OCI-LY7 (cell line): ENCODE results near the gene TMED5. TPM values are rescaled to one million over a fixed set of nuclear protein-coding genes. Genes with fewer than 3 reads are reported as not detected.

Experiments
- BruUV-seq: library from RNA; stranded (reverse); fragments of 400-500 nt; replicated peaks from 2 replicates; lab custom pipeline; 2021; lab: Mats Ljungman, UMichigan
- CTCF ChIA-PET: fragments of 300-600 bp; sonication (Branson Sonifier 250); formaldehyde crosslinking; loops from one replicate; lab custom pipeline; 2022; ENCODE audit warnings: antibody characterized with exemption; ENCODE audit not compliant: unreplicated experiment; lab: Charles Lee
- POLR2A ChIA-PET: fragments of 300-600 bp; sonication (Branson Sonifier 250); formaldehyde crosslinking; loops from one replicate; lab custom pipeline; 2022; ENCODE audit warnings: antibody characterized with exemption; lab: Charles Lee
- DNase-seq: peaks from one replicate; pipeline ENCODE4 v3.0.0-alpha.2; 2015; ENCODE audit warnings: low spot score
- H2AFZ ChIP-seq: fragments of 200-600 bp; sonication (generic), shearing (Covaris generic); 2 replicates; pipeline ENCODE4 v1.6.1; 2014; ENCODE audit warnings: mild to moderate bottlenecking, antibody characterized with exemption, low read length, moderate library complexity
- H3K27ac ChIP-seq: fragments of 200-600 bp; sonication (generic); 2 replicates; pipeline ENCODE4 v1.5.1; 2014; ENCODE audit warnings: mixed run types, low read depth, mild to moderate bottlenecking, moderate library complexity, low read length, inconsistent platforms; ENCODE audit not compliant: poor library complexity, severe bottlenecking
- H3K36me3 ChIP-seq: fragments of 200-600 bp; sonication (generic); 2 replicates; pipeline ENCODE4 v1.6.1; 2014; ENCODE audit warnings: mild to moderate bottlenecking, antibody characterized with exemption, low read length, moderate library complexity, mixed read lengths; ENCODE audit not compliant: insufficient read depth
- H3K4me1 ChIP-seq: fragments of 200-600 bp; sonication (generic); 2 replicates; pipeline ENCODE4 v1.5.1; 2014; ENCODE audit warnings: mild to moderate bottlenecking, low read length; ENCODE audit not compliant: insufficient read depth, poor library complexity, severe bottlenecking
- H3K4me2 ChIP-seq: fragments of 200-600 bp; sonication (generic); 2 replicates; pipeline ENCODE4 v1.6.1; 2014; ENCODE audit warnings: mild to moderate bottlenecking, low read length
- H3K4me3 ChIP-seq: fragments of 200-600 bp; sonication (generic); 2 replicates; pipeline ENCODE4 v1.5.1; 2014; ENCODE audit warnings: mild to moderate bottlenecking, low read depth, low read length; ENCODE audit not compliant: poor library complexity, severe bottlenecking
- H3K79me2 ChIP-seq: fragments of 200-600 bp; sonication (generic); 2 replicates; pipeline ENCODE4 v1.6.1; 2016; ENCODE audit warnings: low read depth, mild to moderate bottlenecking, low read length, moderate library complexity, mixed read lengths; ENCODE audit not compliant: insufficient read depth
- H3K9me2 ChIP-seq: fragments of 200-600 bp; sonication (generic); 2 replicates; pipeline ENCODE4 v1.6.1; 2016; ENCODE audit warnings: mild to moderate bottlenecking, low read length, mixed read lengths; ENCODE audit not compliant: insufficient read depth
- H3K9me3 ChIP-seq: fragments of 200-600 bp; sonication (generic); 2 replicates; pipeline ENCODE4 v1.6.1; 2014; ENCODE audit warnings: mild to moderate bottlenecking, mixed run types, low read length, mixed read lengths
- H4K20me1 ChIP-seq: fragments of 200-600 bp; sonication (generic); 2 replicates; pipeline ENCODE4 v1.6.1; 2014; ENCODE audit warnings: mild to moderate bottlenecking, antibody characterized with exemption, low read length, moderate library complexity, mixed read lengths; ENCODE audit not compliant: insufficient read depth
- EZH2phosphoT487 ChIP-seq: fragments of 200-600 bp; sonication (generic); IDR thresholded peaks from 2 replicates; pipeline ENCODE4 v1.6.1; 2018; ENCODE audit warnings: low read depth, borderline replicate concordance, mild to moderate bottlenecking, mixed run types, antibody characterized with exemption, low read length, moderate library complexity, mixed read lengths
- intact Hi-C: fragments of 100-400 bp; cut with micrococcal nuclease; formaldehyde crosslinking; loops from one replicate; pipeline ENCODE4 v1.10.0; 2022; ENCODE audit not compliant: unreplicated experiment
- small RNA-seq: library from RNA; depleted of rRNA; stranded (forward); fragments of <200 nt; gene quantifications from one replicate; pipeline ENCODE3, GENCODE V24; 2014
- total RNA-seq, 2 experiments: library from RNA; depleted of rRNA in 1 of 2; stranded (reverse); fragments of >200 nt in 1 of 2; shearing (Covaris generic) in 1 of 2; gene quantifications; 2 replicates each; pipeline ENCODE4 v1.2.3, GENCODE V29; 2014 to 2022
- TF ChIP-seq, protein P1 (sequence below): fragments of 200-600 bp; sonication (generic); conservative IDR thresholded peaks from 2 replicates; pipeline ENCODE4 v1.5.1; 2014; ENCODE audit warnings: mild to moderate bottlenecking, antibody characterized with exemption, low read length, moderate library complexity, mixed read lengths

TMED5 gene
- total RNA-seq, 2 experiments from 2014 or later = 40.3 to 49.1 TPM

DNA sequence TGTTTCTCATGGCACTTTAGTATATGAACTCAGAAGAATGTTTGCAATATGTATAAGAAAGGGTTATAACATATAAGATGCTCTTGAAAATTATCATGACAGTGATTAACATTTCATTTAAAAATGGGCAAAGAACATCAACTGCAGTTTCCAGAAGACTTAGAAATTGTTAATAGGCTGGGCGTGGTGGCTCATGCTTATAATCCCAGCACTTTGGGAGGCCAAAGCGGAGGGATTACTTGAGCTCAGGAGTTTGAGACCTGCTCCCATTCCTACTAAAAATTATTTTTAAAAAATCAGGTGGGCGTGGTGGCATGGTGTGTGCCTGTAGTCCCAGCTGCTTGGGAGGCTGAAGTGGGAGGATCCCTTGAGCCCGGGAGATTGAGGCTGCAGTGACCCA lies 78.1 kb downstream of the TMED5 start:
- peaks cover 91% of the 10 kb centered on the region for H3K36me3 ChIP-seq
- H3K9me3 ChIP-seq = peaks cover 10% of the 10 kb centered on the region
- POLR2A ChIA-PET = interaction anchor here (1.0 to 1.6 kb wide), 3 partner anchors 16 to 24 kb away, joined by 5 to 8 read pairs (median 6); no protein-coding TSS in a partner anchor
- no peak for DNase-seq
- BruUV-seq = no TSS peak
- H3K79me2 ChIP-seq = peaks cover 100% of the 10 kb centered on the region
- H3K4me1 ChIP-seq = peaks cover 27% of the 10 kb centered on the region
- TF ChIP-seq, protein P1, sequence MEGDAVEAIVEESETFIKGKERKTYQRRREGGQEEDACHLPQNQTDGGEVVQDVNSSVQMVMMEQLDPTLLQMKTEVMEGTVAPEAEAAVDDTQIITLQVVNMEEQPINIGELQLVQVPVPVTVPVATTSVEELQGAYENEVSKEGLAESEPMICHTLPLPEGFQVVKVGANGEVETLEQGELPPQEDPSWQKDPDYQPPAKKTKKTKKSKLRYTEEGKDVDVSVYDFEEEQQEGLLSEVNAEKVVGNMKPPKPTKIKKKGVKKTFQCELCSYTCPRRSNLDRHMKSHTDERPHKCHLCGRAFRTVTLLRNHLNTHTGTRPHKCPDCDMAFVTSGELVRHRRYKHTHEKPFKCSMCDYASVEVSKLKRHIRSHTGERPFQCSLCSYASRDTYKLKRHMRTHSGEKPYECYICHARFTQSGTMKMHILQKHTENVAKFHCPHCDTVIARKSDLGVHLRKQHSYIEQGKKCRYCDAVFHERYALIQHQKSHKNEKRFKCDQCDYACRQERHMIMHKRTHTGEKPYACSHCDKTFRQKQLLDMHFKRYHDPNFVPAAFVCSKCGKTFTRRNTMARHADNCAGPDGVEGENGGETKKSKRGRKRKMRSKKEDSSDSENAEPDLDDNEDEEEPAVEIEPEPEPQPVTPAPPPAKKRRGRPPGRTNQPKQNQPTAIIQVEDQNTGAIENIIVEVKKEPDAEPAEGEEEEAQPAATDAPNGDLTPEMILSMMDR = no peak
- TF ChIP-seq EZH2phosphoT487 = no peak
- intact Hi-C loops = no loop called here
- H4K20me1 ChIP-seq = peaks cover 45% of the 10 kb centered on the region
- H2AFZ ChIP-seq = no peak overlapping the region
- H3K9me2 ChIP-seq = no peaks in the 10 kb centered on the region
- H3K4me2 ChIP-seq = no peak overlapping the region
- no peak overlapping the region for H3K4me3 ChIP-seq
- H3K27ac ChIP-seq = no peak overlapping the region
- CTCF ChIA-PET = no interaction called here

Small RNA genes within 50 kb of the gene (small RNA-seq; reads per million reads assigned to genes)
- not detected for gene AC126124.1

Other genes with a start within 250 kb of the TMED5 start
- gene DIPK1A, start 219.0 kb downstream of the TMED5 start, total RNA-seq (2014; rRNA removed; shearing (Covaris generic)) = 13.0 and 13.5 TPM in 2 replicates
- 25.4 and 26.2 TPM in 2 replicates for gene DIPK1A, start 219.0 kb downstream of the TMED5 start, total RNA-seq (2022)
- 48.1 and 51.7 TPM in 2 replicates for gene MTF2, start 101.1 kb downstream of the TMED5 start, total RNA-seq (2014; rRNA removed; shearing (Covaris generic))
- gene MTF2, start 101.1 kb downstream of the TMED5 start, total RNA-seq (2022) = 112 and 120 TPM in 2 replicates
- gene CCDC18, start 311 bp upstream of the TMED5 start, total RNA-seq (2014; rRNA removed; shearing (Covaris generic)) = 46.5 and 49.1 TPM in 2 replicates
- 59.0 and 67.9 TPM in 2 replicates for gene CCDC18, start 311 bp upstream of the TMED5 start, total RNA-seq (2022)
- 61.3 and 81.3 TPM in 2 replicates for gene DR1, start 165.5 kb upstream of the TMED5 start, total RNA-seq (2014; rRNA removed; shearing (Covaris generic))
- gene DR1, start 165.5 kb upstream of the TMED5 start, total RNA-seq (2022) = 90.4 and 102 TPM in 2 replicates